ENCODE measurements around the gene VAV3. TPM values are rescaled to one million over a fixed set of nuclear protein-coding genes. Genes with fewer than 3 reads are reported as not detected.

VAV3 gene
- total RNA-seq, 1 donor from 2014 or later: 2.9 TPM

DNA sequence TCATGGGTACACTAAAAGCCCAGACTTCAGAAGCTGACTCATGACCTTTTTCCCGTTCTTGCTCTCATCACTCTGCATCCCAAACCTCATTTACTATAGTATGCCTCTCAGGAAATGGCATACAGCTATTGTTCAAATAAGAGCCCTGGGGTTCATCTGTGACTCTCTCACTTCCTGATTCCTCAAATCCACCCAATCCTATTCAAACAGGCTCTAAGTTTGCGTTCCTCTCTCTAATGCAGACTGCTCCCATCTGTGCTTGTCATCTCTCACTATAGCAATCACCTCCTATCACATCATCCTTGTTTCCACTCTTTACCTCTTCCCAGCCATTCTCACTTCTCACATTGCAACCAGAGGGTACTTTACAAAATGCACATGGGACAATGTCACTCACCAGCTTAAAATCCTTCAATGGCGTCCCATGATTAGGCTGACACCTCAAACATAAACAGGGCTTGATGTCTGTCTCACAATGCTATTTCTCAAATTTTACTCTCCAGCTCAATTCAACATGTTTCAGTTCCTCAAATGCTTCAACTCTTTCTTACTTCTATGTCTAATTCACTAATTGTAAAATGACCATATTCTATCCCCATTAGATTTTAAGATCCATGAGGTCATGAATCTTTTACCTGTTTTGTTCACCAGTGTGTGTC, 415.7 kb downstream of the VAV3 start:
- no peaks in the 10 kb centered on the region for H3K36me3 Mint-ChIP-seq (ENCODE audit: low read depth)

DNA sequence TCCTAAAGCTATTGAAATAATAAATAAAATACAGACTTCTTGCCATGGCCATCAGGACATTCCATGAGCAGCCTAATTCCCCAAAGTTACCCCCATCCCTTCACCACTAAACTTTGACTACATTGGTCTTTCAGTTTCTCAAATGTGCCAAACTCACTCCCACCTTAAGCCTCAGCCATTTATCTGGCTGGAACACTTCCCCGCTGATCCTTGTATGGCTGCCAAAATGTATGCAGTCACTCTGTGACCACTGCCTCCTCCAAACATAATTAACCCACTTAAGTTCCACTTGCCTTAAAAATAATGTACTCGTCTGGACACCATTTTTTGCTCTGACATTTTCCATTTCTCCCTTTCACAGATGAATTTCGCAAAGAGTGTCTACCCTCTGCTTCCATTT, 416.7 kb downstream of the VAV3 start:
- H3K27ac Mint-ChIP-seq (ENCODE audit: unreplicated experiment): no peak overlapping the region
- H3K36me3 Mint-ChIP-seq (ENCODE audit: low read depth): no peaks in the 10 kb centered on the region
- H3K4me1 Mint-ChIP-seq: no peaks in the 10 kb centered on the region
- no peaks in the 10 kb centered on the region for H3K27me3 Mint-ChIP-seq (ENCODE audit: low read depth)
- DNase-seq (ENCODE audit: low read depth, low spot score): no peak
- H3K4me3 Mint-ChIP-seq: no peak overlapping the region
- TF ChIP-seq, protein P1, sequence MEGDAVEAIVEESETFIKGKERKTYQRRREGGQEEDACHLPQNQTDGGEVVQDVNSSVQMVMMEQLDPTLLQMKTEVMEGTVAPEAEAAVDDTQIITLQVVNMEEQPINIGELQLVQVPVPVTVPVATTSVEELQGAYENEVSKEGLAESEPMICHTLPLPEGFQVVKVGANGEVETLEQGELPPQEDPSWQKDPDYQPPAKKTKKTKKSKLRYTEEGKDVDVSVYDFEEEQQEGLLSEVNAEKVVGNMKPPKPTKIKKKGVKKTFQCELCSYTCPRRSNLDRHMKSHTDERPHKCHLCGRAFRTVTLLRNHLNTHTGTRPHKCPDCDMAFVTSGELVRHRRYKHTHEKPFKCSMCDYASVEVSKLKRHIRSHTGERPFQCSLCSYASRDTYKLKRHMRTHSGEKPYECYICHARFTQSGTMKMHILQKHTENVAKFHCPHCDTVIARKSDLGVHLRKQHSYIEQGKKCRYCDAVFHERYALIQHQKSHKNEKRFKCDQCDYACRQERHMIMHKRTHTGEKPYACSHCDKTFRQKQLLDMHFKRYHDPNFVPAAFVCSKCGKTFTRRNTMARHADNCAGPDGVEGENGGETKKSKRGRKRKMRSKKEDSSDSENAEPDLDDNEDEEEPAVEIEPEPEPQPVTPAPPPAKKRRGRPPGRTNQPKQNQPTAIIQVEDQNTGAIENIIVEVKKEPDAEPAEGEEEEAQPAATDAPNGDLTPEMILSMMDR (conservative IDR thresholded peaks at IDR 0.05): no peak
- no peaks in the 10 kb centered on the region for H3K9me3 Mint-ChIP-seq

More for the DNA sequence above, 415.7 kb downstream of the VAV3 start:
- no peak for DNase-seq (ENCODE audit: low read depth, low spot score)
- TF ChIP-seq, protein P1 (conservative IDR thresholded peaks at IDR 0.05): no peak
- Mint-ChIP-seq H3K4me1 (no peaks in the 10 kb centered on the region), H3K4me3 (no peak overlapping the region), H3K27ac (ENCODE audit: unreplicated experiment) (no peak overlapping the region), H3K9me3 (no peaks in the 10 kb centered on the region), H3K27me3 (ENCODE audit: low read depth) (no peaks in the 10 kb centered on the region)

DNA sequence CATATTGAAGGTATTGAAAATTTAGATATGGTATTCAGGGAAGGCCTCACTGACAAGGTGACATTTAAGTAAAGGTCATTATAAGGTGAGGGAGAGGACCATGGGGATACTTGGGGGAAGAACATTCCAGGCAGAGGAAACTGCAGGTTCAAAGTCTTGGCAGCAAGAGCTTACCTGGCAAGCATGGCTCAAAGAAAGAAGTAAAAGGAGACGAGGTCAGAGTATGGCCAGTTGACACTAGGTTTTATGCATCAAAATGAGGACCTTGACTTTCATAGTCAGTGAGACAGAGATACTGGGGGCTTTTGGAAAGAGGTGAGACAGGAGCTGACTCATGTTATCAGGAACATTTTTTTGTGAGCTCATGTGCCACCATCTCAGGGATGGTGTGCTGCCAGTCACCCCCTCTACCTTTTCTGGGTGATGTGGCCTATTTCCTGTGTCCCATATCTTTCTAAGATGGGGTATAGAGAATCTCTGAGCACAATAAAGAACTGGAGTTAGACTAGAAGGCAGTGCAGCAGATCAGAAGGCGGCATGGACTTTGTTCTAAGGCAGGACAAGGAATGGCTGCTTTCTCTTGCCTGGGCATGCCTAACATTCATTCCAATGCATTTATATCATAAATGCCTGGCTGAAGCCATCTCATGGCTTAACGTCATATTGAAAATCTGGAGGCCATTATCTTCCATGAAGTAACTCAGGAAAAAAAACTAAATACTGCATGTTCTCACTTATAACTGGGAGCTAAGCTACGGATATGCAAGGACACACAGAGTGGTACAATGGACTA, 417.4 kb downstream of the VAV3 start:
- H3K27me3 Mint-ChIP-seq (ENCODE audit: low read depth): no peaks in the 10 kb centered on the region
- H3K36me3 Mint-ChIP-seq (ENCODE audit: low read depth): no peaks in the 10 kb centered on the region
- H3K27ac Mint-ChIP-seq (ENCODE audit: unreplicated experiment): no peak overlapping the region
- no peak for DNase-seq (ENCODE audit: low read depth, low spot score)
- no peaks in the 10 kb centered on the region for H3K9me3 Mint-ChIP-seq
- no peak overlapping the region for H3K4me3 Mint-ChIP-seq
- no peaks in the 10 kb centered on the region for H3K4me1 Mint-ChIP-seq
- TF ChIP-seq, protein P1 (conservative IDR thresholded peaks at IDR 0.05): no peak

DNA sequence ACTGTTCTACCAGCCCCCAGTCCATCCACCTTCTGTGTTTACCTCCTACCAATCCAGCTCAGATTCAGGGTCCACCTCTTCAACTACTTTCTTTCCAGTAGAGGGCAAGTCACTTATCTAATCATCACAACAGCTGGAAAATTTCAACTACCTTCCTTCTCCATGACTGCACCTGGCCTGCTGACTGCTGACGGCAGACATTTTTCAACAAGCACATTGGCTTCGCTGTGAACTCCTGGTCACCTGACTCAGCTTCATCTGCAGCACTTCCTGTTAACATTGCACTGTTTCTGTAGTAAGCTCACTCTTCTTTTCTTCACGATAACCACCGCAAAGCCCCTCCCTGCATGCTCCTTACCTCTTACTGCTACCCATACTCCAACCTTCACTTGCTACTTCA, 418.4 kb downstream of the VAV3 start:
- H3K4me3 Mint-ChIP-seq: no peak overlapping the region
- no peak overlapping the region for H3K27ac Mint-ChIP-seq (ENCODE audit: unreplicated experiment)
- no peaks in the 10 kb centered on the region for H3K36me3 Mint-ChIP-seq (ENCODE audit: low read depth)
- TF ChIP-seq, protein P1 (conservative IDR thresholded peaks at IDR 0.05): no peak
- H3K4me1 Mint-ChIP-seq: no peaks in the 10 kb centered on the region
- DNase-seq (ENCODE audit: low read depth, low spot score): no peak
- H3K9me3 Mint-ChIP-seq: no peaks in the 10 kb centered on the region
- H3K27me3 Mint-ChIP-seq (ENCODE audit: low read depth): no peaks in the 10 kb centered on the region

DNA sequence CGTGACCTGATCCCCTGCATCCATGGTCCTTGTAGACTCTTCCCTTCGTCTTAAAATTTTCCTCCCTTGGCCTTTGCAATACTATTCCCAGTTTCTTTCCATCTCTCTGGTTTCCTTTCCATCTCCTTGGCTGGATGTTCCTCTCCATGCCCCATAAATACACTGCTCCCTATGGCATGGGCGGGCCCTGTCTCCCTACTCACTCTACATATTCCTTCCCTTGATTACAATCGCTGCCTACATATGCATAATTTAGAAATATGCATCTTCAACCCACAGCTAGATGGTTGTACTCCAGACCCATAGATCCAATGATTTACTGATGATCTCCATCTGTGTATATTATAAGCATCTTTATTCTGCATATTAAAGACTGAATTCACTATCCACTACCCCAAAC, 419.1 kb downstream of the VAV3 start:
- Mint-ChIP-seq H3K4me1 (no peaks in the 10 kb centered on the region), H3K27me3 (ENCODE audit: low read depth) (no peaks in the 10 kb centered on the region), H3K27ac (ENCODE audit: unreplicated experiment) (no peak overlapping the region), H3K36me3 (ENCODE audit: low read depth) (no peaks in the 10 kb centered on the region), H3K4me3 (no peak overlapping the region), H3K9me3 (peaks cover 2% of the 10 kb centered on the region)
- TF ChIP-seq, protein P1 (conservative IDR thresholded peaks at IDR 0.05): no peak
- DNase-seq (ENCODE audit: low read depth, low spot score): no peak
